GM12875 (cell line): ENCODE results near the gene POLR1A.

ENCODE experiments used
- H3K4me3 ChIP-seq: one replicate; pipeline ENCODE4 v1.5.1; 2011; ENCODE audit warnings: low read depth, low read length, control low read depth
- TF ChIP-seq, protein P1 (sequence below): IDR thresholded peaks from 2 replicates; pipeline ENCODE4 v1.5.1; 2011; ENCODE audit warnings: low read depth, mild to moderate bottlenecking, control low read depth, inconsistent platforms, low read length, moderate library complexity, borderline replicate concordance; ENCODE audit not compliant: insufficient read depth

The POLR1A gene

DNA sequence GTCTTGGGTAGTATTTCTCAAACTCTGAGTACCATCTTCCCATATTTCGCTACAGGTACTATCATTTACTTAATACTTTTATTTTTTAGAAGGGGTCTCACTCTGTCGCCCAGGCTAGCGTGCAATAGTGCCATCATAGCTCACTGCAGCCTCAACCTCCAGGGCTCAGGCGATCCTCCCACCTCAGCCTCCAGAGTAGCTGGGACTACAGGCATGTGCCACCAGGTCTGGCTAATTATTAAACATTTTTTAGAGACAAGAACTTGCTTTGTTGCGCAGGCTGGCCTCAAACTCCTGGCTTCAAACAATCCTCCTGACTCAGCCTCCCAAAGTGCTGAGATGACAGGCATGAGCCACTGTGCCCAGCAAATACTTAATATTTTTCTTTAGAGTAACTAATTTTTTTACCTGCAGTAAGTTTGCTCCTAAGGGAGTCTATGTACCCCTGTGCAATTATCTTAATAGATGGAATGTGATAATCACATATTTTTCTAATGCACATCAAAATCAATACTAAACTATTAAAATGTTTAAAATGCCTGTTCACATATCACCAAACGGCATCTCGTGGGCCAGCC is 116.3 kb downstream of the POLR1A start:
- H3K4me3 ChIP-seq = no peak overlapping the region
- TF ChIP-seq, protein P1, sequence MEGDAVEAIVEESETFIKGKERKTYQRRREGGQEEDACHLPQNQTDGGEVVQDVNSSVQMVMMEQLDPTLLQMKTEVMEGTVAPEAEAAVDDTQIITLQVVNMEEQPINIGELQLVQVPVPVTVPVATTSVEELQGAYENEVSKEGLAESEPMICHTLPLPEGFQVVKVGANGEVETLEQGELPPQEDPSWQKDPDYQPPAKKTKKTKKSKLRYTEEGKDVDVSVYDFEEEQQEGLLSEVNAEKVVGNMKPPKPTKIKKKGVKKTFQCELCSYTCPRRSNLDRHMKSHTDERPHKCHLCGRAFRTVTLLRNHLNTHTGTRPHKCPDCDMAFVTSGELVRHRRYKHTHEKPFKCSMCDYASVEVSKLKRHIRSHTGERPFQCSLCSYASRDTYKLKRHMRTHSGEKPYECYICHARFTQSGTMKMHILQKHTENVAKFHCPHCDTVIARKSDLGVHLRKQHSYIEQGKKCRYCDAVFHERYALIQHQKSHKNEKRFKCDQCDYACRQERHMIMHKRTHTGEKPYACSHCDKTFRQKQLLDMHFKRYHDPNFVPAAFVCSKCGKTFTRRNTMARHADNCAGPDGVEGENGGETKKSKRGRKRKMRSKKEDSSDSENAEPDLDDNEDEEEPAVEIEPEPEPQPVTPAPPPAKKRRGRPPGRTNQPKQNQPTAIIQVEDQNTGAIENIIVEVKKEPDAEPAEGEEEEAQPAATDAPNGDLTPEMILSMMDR = no peak

- TF ChIP-seq, protein P1 = no peak
- H3K4me3 ChIP-seq = no peak overlapping the region
Observed at GRCh38 chr2:85988914-85989270, 116.8 kb downstream of the POLR1A start.

GRCh38 chr2:85988175-85988913 is 117.3 kb downstream of the POLR1A start:
- TF ChIP-seq, protein P1 = no peak
- H3K4me3 ChIP-seq = no peak overlapping the region

- H3K4me3 ChIP-seq = no peak overlapping the region
- TF ChIP-seq, protein P1 = no peak
Observed at GRCh38 chr2:85987266-85988174, 118.2 kb downstream of the POLR1A start.

GRCh38 chr2:85986121-85986520 is 119.6 kb downstream of the POLR1A start:
- no peak overlapping the region for H3K4me3 ChIP-seq
- TF ChIP-seq, protein P1 = no peak

DNA sequence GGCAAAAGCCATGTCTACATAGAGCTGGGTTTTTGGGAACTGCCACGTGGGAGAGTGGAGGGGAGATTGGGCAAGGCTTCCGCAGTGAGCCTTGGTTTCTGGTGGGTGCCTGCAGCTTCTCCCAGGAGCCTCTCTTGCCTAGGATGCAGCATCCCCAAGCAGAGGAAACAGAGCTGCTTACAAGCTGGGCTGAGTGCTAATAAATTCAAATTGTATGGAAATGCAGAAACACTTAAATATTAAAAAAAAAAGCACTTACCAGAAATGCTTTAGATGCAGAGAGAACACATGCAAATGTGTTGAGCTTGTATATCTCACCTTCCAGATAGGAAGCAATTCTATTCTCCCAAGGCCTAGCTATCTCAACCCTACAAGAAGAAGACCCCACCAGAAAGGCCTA is 120.9 kb downstream of the POLR1A start:
- TF ChIP-seq, protein P1 = no peak
- H3K4me3 ChIP-seq = no peak overlapping the region

GRCh38 chr2:85983766-85984165 is 121.9 kb downstream of the POLR1A start:
- TF ChIP-seq, protein P1 = no peak
- H3K4me3 ChIP-seq = no peak overlapping the region
